Mucosa of descending colon (tissue), 3 donors: ENCODE measurements around the gene GTSE1. TPM values are rescaled to one million over a fixed set of nuclear protein-coding genes. Genes with fewer than 3 reads are reported as not detected.

ENCODE experiments used
- ATAC-seq: fragments of 200-7000 bp; cut with Tn5 transposase; one replicate; pipeline ENCODE4 v1.9.1; 2020; ENCODE audit warnings: mild to moderate bottlenecking, moderate library complexity
- DNase-seq, 3 donors: peaks; one replicate each; pipeline ENCODE4 v3.0.0-alpha.2; 2020
- H3K36me3 ChIP-seq: fragments of 200-600 bp; one replicate; pipeline ENCODE4 v1.8.0; 2021; ENCODE audit warnings: low read depth, mild to moderate bottlenecking
- H3K4me1 ChIP-seq: fragments of 200-600 bp; one replicate; pipeline ENCODE4 v1.8.0; 2021; ENCODE audit warnings: low read depth, mild to moderate bottlenecking
- H3K4me3 ChIP-seq: fragments of 200-600 bp; one replicate; pipeline ENCODE4 v1.8.0; 2021; ENCODE audit warnings: mild to moderate bottlenecking
- H3K9me3 ChIP-seq: fragments of 200-600 bp; one replicate; pipeline ENCODE4 v1.8.0; 2021; ENCODE audit warnings: mild to moderate bottlenecking
- intact Hi-C, 2 donors: fragments of 100-400 bp; cut with DNase I in 1 of 2; cut with micrococcal nuclease in 1 of 2; formaldehyde crosslinking; loops; one replicate each; pipeline versions ENCODE4 v1.11.0 to v1.11.1; 2022; cut with DNase I, micrococcal nuclease
- total RNA-seq, 3 donors: library from RNA; stranded (reverse); fragmentation: NEBNext Ultra II Directional in 2 of 3; extraction: Animal tissue kit (Norgen Biotek cat#: 25700) in 2 of 3; gene quantifications; one replicate each; pipeline versions ENCODE4 v1.2.1 to v1.2.4, GENCODE V29; 2021 to 2023
- TF ChIP-seq, protein P1 (sequence below): fragments of 200-600 bp; IDR thresholded peaks from one replicate; pipeline ENCODE4 v1.8.0; 2022; ENCODE audit warnings: antibody characterized with exemption, mild to moderate bottlenecking
- donor health status: DM: no; HTN: no; CAD: no; lungs with moderate emphysema.
- donor health status: DM: no; HTN: no; CAD: no.
- donor health status: DM: no; HTN: yes; CAD: no.

Gene GTSE1
- total RNA-seq, 3 donors from 2014 or later, result 1.6 to 10.9 (median 3.6) TPM

DNA sequence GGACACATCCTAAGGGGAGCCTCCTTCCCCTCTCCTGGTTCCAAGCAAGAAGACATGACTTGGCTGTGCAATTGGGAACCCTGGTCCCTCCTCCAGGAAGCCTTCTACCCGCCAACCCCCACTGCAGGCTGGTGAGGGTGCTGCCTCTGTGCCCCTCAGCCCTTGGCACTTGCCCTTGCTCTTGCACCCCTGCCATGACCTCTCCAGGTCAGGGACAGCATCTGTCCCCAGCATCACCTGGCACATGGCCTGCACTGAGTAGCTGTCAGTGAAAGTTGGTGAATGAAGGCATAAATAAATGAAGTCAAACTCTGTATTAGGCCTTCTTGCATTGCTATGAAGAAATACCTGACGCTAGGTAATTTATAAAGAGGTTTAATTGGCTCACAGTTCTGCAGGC lies 1.9 kb upstream of the GTSE1 start:
- intact Hi-C loops, result loop anchor here in 1 of 2 donors (10.0 kb wide), 1 partner anchor 300 kb away; no protein-coding TSS in a partner anchor
- TF ChIP-seq, protein P1, sequence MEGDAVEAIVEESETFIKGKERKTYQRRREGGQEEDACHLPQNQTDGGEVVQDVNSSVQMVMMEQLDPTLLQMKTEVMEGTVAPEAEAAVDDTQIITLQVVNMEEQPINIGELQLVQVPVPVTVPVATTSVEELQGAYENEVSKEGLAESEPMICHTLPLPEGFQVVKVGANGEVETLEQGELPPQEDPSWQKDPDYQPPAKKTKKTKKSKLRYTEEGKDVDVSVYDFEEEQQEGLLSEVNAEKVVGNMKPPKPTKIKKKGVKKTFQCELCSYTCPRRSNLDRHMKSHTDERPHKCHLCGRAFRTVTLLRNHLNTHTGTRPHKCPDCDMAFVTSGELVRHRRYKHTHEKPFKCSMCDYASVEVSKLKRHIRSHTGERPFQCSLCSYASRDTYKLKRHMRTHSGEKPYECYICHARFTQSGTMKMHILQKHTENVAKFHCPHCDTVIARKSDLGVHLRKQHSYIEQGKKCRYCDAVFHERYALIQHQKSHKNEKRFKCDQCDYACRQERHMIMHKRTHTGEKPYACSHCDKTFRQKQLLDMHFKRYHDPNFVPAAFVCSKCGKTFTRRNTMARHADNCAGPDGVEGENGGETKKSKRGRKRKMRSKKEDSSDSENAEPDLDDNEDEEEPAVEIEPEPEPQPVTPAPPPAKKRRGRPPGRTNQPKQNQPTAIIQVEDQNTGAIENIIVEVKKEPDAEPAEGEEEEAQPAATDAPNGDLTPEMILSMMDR, result no peak
- H3K4me1 ChIP-seq, result peaks cover 19% of the 10 kb centered on the region
- H3K9me3 ChIP-seq, result no peaks in the 10 kb centered on the region
- H3K4me3 ChIP-seq, result no peak overlapping the region
- H3K36me3 ChIP-seq, result peaks cover 9% of the 10 kb centered on the region
- no peak for ATAC-seq
- no peak for DNase-seq

- ATAC-seq (no peak), DNase-seq (peak in 1 of 3 donors; percentile 41)
- intact Hi-C loops, result loop anchor here in 1 of 2 donors (10.0 kb wide), 1 partner anchor 301 kb away; no protein-coding TSS in a partner anchor
- peaks cover 9% of the 10 kb centered on the region for H3K36me3 ChIP-seq
- TF ChIP-seq, protein P1, result no peak
- no peaks in the 10 kb centered on the region for H3K9me3 ChIP-seq
- no peak overlapping the region for H3K4me3 ChIP-seq
- H3K4me1 ChIP-seq, result peaks cover 19% of the 10 kb centered on the region
Measured at GRCh38 chr22:46295277-46295971, 1.2 kb upstream of the GTSE1 start.

DNA sequence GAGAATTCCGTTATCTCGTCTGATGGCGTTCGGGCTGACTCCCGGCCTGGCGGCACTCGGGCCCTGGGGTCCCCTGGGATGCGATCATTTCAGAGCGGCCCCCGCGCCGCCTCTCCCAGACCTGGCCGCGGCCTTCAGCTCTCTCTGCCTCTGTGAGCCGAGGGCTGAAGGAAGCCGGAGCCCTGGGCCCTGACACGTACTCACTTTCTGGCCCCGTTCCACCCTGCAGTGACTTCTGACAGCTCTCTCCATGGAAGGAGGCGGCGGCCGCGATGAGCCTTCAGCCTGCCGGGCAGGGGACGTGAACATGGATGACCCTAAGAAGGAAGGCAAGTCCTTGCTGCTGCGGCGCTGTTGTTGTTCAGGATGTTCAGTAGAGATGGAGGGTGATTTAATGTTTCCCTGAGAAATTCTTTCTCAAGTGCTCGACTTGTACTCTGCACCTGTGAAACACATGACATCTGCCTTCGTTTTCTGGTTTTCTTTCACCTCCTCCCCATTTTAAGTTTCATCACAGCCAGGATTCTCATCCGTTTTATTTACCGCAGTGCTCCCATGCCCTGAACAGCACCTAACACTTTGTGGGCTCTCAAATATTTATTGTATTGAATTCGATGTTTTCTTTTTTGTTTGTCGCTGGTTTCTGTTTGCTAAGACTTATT lies 612 bp downstream of the GTSE1 start:
- intact Hi-C loops, result loop anchor here in 1 of 2 donors (10.0 kb wide), 1 partner anchor 302 kb away; no protein-coding TSS in a partner anchor
- Histone ChIP-seq H3K36me3 (peaks cover 4% of the 10 kb centered on the region), H3K4me3 (no peak overlapping the region), H3K9me3 (no peaks in the 10 kb centered on the region), H3K4me1 (peaks cover 19% of the 10 kb centered on the region)
- TF ChIP-seq, protein P1, result no peak
- ATAC-seq, result peak; percentile 5
- peak in 1 of 3 donors; percentile 31 for DNase-seq

GRCh38 chr22:46299101-46299500 lies 2.4 kb downstream of the GTSE1 start:
- Histone ChIP-seq H3K4me1 (peaks cover 19% of the 10 kb centered on the region), H3K9me3 (no peaks in the 10 kb centered on the region), H3K36me3 (no peaks in the 10 kb centered on the region), H3K4me3 (no peak overlapping the region)
- TF ChIP-seq, protein P1, result no peak
- DNase-seq (no peak), ATAC-seq (no peak)
- intact Hi-C loops, result loop anchor here in 1 of 2 donors (10.0 kb wide), 1 partner anchor 304 kb away; no protein-coding TSS in a partner anchor

DNA sequence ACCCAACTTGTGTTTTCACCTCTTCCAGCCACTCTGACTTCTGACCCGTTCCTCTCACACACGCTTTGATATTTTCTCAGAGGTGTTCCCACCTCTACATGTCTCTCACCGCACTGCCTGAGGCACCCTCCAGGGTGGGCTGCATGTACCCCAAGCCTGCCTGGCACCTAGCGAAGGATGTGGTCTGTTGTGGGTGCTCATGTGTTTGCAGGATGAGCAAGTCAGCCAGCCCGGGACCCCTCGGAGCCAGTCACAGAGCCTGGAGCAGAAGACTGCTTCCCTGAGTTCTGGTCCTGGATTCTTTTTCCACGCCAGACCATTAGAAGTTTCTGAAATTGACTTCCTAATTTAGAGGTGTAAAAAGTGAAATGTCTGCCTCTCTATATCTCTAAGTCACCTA lies 3.8 kb downstream of the GTSE1 start:
- ATAC-seq (no peak), DNase-seq (no peak)
- Histone ChIP-seq H3K36me3 (no peaks in the 10 kb centered on the region), H3K9me3 (no peaks in the 10 kb centered on the region), H3K4me3 (no peak overlapping the region), H3K4me1 (peaks cover 17% of the 10 kb centered on the region)
- TF ChIP-seq, protein P1, result no peak
- intact Hi-C loops, result no loop called here
